RWPE2 (cell line): Measurements from ENCODE around the gene CFAP20DC.

Source experiments
- ATAC-seq: fragments of 200-7000 bp; cut with Tn5 transposase; 3 replicates; pipeline ENCODE4 v1.9.1; 2021; ENCODE audit warnings: low read depth
- DNase-seq: peaks from one replicate; pipeline ENCODE4 v3.0.0-alpha.2; 2020; ENCODE audit warnings: low spot score
- H3K27ac ChIP-seq: fragments of 450-650 bp; 2 replicates; pipeline ENCODE4 v1.5.1; 2017; ENCODE audit warnings: mild to moderate bottlenecking; ENCODE audit not compliant: poor library complexity, severe bottlenecking
- H3K27me3 ChIP-seq: fragments of 250-450 bp; sonication (Bioruptor Pico); 2 replicates; pipeline ENCODE4 v1.5.1; 2021; ENCODE audit warnings: mild to moderate bottlenecking, moderate library complexity; ENCODE audit not compliant: insufficient read depth, poor library complexity, severe bottlenecking
- H3K36me3 ChIP-seq: fragments of 250-450 bp; sonication (Bioruptor Pico); 2 replicates; pipeline ENCODE4 v1.5.1; 2020; ENCODE audit warnings: low read depth, mild to moderate bottlenecking, moderate library complexity
- H3K4me1 ChIP-seq: fragments of 250-450 bp; sonication (Bioruptor Pico); 2 replicates; pipeline ENCODE4 v1.5.1; 2021; ENCODE audit warnings: mild to moderate bottlenecking, moderate library complexity; ENCODE audit not compliant: insufficient read depth, poor library complexity, severe bottlenecking
- H3K4me3 ChIP-seq: fragments of 250-450 bp; sonication (Bioruptor Pico); 2 replicates; pipeline ENCODE4 v1.5.1; 2021; ENCODE audit warnings: mild to moderate bottlenecking, moderate library complexity; ENCODE audit not compliant: severe bottlenecking
- H3K9me3 ChIP-seq: fragments of 250-450 bp; sonication (Bioruptor Pico); 2 replicates; pipeline ENCODE4 v1.5.1; 2021; ENCODE audit warnings: mild to moderate bottlenecking, moderate library complexity; ENCODE audit not compliant: severe bottlenecking
- TF ChIP-seq, protein P1 (sequence below): fragments of 450-650 bp; IDR thresholded peaks from one replicate; pipeline ENCODE4 v1.5.1; 2017; ENCODE audit warnings: mild to moderate bottlenecking, moderate library complexity; ENCODE audit not compliant: poor library complexity, severe bottlenecking

CFAP20DC gene

DNA sequence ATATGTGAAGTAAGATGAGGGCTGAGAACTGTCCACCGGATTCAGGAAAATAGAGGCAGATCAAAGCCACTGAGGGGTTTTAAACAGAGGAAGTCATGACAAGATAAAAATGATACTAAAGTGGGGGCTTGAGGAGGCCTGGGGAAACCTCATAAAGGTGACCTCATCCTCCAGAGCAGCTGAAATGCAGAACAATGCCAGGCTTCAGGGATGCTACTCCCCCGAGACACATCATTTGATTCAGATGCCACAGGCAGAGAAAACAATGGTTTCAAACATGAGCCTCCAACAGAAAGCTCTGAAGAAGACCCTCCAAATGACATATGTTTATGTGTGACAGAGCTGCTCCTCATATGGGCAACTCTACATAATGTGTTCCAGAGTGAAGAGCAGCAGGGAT lies 6.4 kb downstream of the CFAP20DC start:
- H3K27me3 ChIP-seq: no peaks in the 10 kb centered on the region

DNA sequence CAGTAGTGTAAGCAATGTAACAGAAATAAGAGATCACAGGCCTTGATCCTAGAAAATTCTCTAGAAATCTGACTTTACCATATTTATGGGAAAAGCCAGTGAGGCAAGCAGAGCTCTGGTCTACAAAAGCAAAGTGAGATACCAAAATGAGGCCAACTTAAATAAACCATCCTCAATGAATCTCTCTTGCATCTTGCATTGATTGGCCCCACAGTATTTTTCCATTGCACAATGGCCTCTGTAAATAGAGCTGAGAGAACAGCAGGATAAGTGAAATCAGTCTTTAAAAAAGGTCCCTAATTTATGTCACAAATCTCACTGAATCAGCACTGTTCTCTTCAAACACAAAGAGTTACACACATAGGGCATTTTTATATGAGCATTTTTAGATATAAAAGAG lies 8.9 kb downstream of the CFAP20DC start:
- no peak overlapping the region for H3K4me3 ChIP-seq
- H3K27me3 ChIP-seq: no peaks in the 10 kb centered on the region
- H3K27ac ChIP-seq: no peak overlapping the region
- no peaks in the 10 kb centered on the region for H3K4me1 ChIP-seq
- TF ChIP-seq, protein P1, sequence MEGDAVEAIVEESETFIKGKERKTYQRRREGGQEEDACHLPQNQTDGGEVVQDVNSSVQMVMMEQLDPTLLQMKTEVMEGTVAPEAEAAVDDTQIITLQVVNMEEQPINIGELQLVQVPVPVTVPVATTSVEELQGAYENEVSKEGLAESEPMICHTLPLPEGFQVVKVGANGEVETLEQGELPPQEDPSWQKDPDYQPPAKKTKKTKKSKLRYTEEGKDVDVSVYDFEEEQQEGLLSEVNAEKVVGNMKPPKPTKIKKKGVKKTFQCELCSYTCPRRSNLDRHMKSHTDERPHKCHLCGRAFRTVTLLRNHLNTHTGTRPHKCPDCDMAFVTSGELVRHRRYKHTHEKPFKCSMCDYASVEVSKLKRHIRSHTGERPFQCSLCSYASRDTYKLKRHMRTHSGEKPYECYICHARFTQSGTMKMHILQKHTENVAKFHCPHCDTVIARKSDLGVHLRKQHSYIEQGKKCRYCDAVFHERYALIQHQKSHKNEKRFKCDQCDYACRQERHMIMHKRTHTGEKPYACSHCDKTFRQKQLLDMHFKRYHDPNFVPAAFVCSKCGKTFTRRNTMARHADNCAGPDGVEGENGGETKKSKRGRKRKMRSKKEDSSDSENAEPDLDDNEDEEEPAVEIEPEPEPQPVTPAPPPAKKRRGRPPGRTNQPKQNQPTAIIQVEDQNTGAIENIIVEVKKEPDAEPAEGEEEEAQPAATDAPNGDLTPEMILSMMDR: no peak
- DNase-seq (no peak), ATAC-seq (no peak)
- H3K36me3 ChIP-seq: peaks cover 28% of the 10 kb centered on the region
- no peaks in the 10 kb centered on the region for H3K9me3 ChIP-seq

More for the DNA sequence above, 6.4 kb downstream of the CFAP20DC start:
- no peak for ATAC-seq
- no peak overlapping the region for H3K27ac ChIP-seq
- H3K36me3 ChIP-seq: peaks cover 37% of the 10 kb centered on the region
- no peak overlapping the region for H3K4me3 ChIP-seq
- H3K4me1 ChIP-seq: peaks cover 5% of the 10 kb centered on the region
- no peak for DNase-seq
- H3K9me3 ChIP-seq: no peaks in the 10 kb centered on the region
- TF ChIP-seq, protein P1: no peak

DNA sequence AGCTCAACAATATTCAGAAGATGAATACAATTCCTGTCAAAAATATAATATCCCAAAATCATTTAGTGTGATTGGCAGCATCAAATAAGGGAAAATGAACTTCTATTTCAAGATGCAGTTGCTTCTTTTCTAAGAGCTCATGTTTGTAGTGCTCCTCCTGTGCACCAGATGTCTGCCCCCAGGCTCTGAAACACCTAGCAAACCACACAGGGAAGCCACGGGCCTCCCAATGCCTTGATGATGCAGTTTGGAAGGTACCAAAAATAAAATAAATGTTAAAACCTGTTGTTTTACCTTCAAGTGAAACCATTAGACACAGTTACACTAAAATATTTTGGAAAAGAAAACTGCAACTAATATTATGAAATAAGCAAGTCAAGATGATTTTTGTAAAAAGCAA lies 22.2 kb downstream of the CFAP20DC start:
- H3K4me3 ChIP-seq: no peak overlapping the region
- no peaks in the 10 kb centered on the region for H3K36me3 ChIP-seq
- DNase-seq: no peak
- TF ChIP-seq, protein P1: no peak
- no peaks in the 10 kb centered on the region for H3K9me3 ChIP-seq
- ATAC-seq: no peak
- no peak overlapping the region for H3K27ac ChIP-seq
- no peaks in the 10 kb centered on the region for H3K27me3 ChIP-seq
- H3K4me1 ChIP-seq: no peaks in the 10 kb centered on the region

DNA sequence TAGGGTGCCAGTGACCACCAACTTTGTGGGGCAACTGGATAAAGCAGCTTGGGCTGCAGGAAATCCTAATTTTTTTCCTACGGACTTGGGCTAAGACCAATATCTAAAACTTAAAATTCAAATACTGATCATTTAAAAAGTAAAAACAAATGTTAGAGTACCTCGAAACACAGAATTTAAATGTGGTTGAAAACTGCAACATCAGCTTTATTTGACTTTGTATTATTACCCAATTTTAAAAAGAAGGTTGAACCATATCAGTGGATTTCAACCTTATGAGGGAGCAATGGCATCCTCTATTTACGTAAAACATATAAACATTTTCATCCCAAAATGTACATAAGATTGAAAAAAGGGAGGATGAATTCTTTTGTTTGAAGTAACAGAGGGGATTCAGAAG lies 26.2 kb downstream of the CFAP20DC start:
- H3K9me3 ChIP-seq: no peaks in the 10 kb centered on the region
- H3K4me3 ChIP-seq: no peak overlapping the region
- ATAC-seq: no peak
- H3K27me3 ChIP-seq: no peaks in the 10 kb centered on the region
- no peak overlapping the region for H3K27ac ChIP-seq
- no peaks in the 10 kb centered on the region for H3K4me1 ChIP-seq
- DNase-seq: no peak
- H3K36me3 ChIP-seq: no peaks in the 10 kb centered on the region
- TF ChIP-seq, protein P1: no peak

DNA sequence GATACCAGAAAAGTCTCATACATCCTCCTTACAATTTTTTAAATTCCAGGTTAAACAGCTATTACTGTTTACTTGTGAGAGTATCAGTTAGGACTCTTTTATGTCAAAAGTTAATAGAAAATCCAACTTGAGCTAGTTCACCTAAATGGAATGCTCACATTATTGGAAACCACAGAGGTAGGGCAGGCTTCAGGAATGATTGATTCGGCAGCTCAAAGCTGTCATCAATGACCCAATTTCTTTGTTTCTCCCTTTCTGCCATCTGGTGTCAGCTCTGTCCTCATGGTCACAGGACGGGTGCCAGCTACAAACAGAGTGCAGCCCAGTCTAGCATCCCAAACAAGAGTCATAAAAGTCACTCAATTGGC lies 32.2 kb downstream of the CFAP20DC start:
- Histone ChIP-seq H3K9me3 (no peaks in the 10 kb centered on the region), H3K27ac (no peak overlapping the region), H3K4me3 (no peak overlapping the region), H3K36me3 (no peaks in the 10 kb centered on the region), H3K27me3 (no peaks in the 10 kb centered on the region), H3K4me1 (no peaks in the 10 kb centered on the region)
- DNase-seq (no peak), ATAC-seq (no peak)
- TF ChIP-seq, protein P1: no peak
